ENCODE results near the gene DNAH2.

DNA sequence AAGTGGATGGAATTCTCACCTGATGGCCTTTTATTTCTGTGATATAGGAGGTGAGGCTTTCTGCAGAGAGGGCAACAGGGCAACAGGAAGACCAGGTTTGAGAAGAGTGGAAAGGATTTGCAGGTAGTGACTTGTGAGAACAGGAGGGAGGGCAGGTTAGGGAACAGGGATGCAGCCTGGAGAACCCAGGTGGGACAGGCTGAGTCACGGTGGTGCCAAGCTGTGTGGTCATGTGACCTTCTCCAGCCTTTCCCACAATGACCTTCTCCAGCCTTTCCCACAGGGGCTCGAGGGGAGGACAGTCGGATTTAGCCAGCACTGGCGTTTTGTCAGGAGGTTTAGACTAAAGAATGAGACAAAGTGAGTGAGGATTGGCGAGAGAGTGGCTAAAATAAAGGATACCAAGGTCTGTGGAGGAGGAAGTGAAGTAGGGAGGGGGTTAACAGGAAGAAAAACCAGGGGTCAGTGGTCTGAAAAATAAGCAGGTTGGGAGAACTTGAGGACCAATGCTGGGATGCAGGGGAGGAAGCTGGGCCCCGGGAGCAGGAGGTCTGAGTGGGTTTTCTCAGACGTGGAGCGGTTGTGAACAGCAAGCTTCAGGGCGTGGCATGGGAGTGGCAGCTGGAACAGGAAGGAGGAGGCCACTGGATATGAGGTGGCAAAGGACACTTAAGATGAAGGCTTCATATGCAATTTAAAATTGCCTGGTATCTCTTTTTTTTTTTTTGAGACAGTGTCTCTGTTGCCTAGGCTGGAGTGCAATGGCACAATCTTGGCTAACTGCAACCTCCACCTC lies 37.7 kb downstream of the DNAH2 start:
- TF ChIP-seq CTCF (IDR thresholded peaks at IDR 0.05; ENCODE audit: poor library complexity, severe bottlenecking) (no peak), EZH2 (IDR thresholded peaks at IDR 0.05; ENCODE audit: borderline replicate concordance, insufficient read depth, low read length, poor library complexity, severe bottlenecking) (no peak), RAD21 (conservative IDR thresholded peaks at IDR 0.05) (no peak), MXI1 (conservative IDR thresholded peaks at IDR 0.05; ENCODE audit: poor library complexity, severe bottlenecking) (no peak), EP300 (conservative IDR thresholded peaks at IDR 0.05; ENCODE audit: poor library complexity, severe bottlenecking) (no peak), POLR2AphosphoS5 (IDR thresholded peaks at IDR 0.05) (no peak), REST (IDR thresholded peaks at IDR 0.05; ENCODE audit: borderline replicate concordance) (no peak), SMC3 (conservative IDR thresholded peaks at IDR 0.05; ENCODE audit: poor library complexity) (no peak)
